Stimulated activated CD4-positive, alpha-beta T cell treated with anti-CD3 and anti-CD28 coated beads, Interleukin-1b, Interleukin-23, amount 100 ng/mL, for 4 hours (primary cell): ENCODE results near the gene RFFL.
"Not testable (repeated sequence)": the region's sequence is repeated elsewhere in the genome, so short reads cannot be mapped to it uniquely, and the experiment has no call there.

Experiments
- DNase-seq, 2 donors: peaks; one replicate each; pipeline ENCODE4 v3.0.0-alpha.2; 2020; ENCODE audit warnings: low read depth in 2 of 2

RFFL gene

GRCh38 chr17:35048685-35049379, 14.7 kb downstream of the RFFL start:
- no peak for DNase-seq

- peak in 1 of 2 donors; percentile 47 for DNase-seq
Observed at GRCh38 chr17:35046740-35047283, 16.7 kb downstream of the RFFL start.

GRCh38 chr17:35046245-35046644, 17.3 kb downstream of the RFFL start:
- no peak for DNase-seq

- not testable (repeated sequence) for DNase-seq
Observed at GRCh38 chr17:35045458-35045979, 18.0 kb downstream of the RFFL start.

GRCh38 chr17:35044181-35044580, 19.3 kb downstream of the RFFL start:
- DNase-seq, result no peak

GRCh38 chr17:35041390-35041789, 22.1 kb downstream of the RFFL start:
- DNase-seq, result no peak

GRCh38 chr17:35038453-35038852, 25.1 kb downstream of the RFFL start:
- no peak for DNase-seq

GRCh38 chr17:35030780-35031179, 32.7 kb downstream of the RFFL start:
- no peak for DNase-seq

GRCh38 chr17:35028531-35029262, 34.8 kb downstream of the RFFL start:
- no peak for DNase-seq

GRCh38 chr17:35028097-35028496, 35.4 kb downstream of the RFFL start:
- DNase-seq, result not testable (repeated sequence)

- no peak for DNase-seq
Observed at GRCh38 chr17:35025541-35025940, 38.0 kb downstream of the RFFL start.

- no peak for DNase-seq
Observed at GRCh38 chr17:35023538-35023937, 40.0 kb downstream of the RFFL start.

GRCh38 chr17:35022536-35023063, 40.9 kb downstream of the RFFL start:
- DNase-seq, result peak; percentile 45 to 53

- DNase-seq, result no peak
Observed at GRCh38 chr17:35021520-35022380, 41.8 kb downstream of the RFFL start.

GRCh38 chr17:35019386-35020179, 43.9 kb downstream of the RFFL start:
- no peak for DNase-seq

- no peak for DNase-seq
Observed at GRCh38 chr17:35018814-35019213, 44.7 kb downstream of the RFFL start.

- DNase-seq, result no peak
Observed at GRCh38 chr17:35017021-35017420, 46.5 kb downstream of the RFFL start.

- DNase-seq, result no peak
Observed at GRCh38 chr17:35016369-35016768, 47.1 kb downstream of the RFFL start.

- DNase-seq, result no peak
Observed at GRCh38 chr17:35011671-35012216, 51.8 kb downstream of the RFFL start.

- DNase-seq, result no peak
Observed at GRCh38 chr17:35010093-35010492, 53.4 kb downstream of the RFFL start.
